Adrenal gland (tissue), 12 donors: ENCODE measurements around the gene KXD1. TPM values are rescaled to one million over a fixed set of nuclear protein-coding genes. Genes with fewer than 3 reads are reported as not detected.

Experiments
- DNase-seq, 7 donors: peaks; one replicate each; pipeline ENCODE4 v3.0.0-alpha.2; 2019 to 2020
- H3K27ac ChIP-seq, 5 donors: fragments of 200-600 bp; sonication (generic) in 4 of 5; 1 replicate in 3 of 5; 2 replicates in 2 of 5; pipeline versions ENCODE4 v1.5.1 to v1.8.0; 2016 to 2020; ENCODE audit warnings: mild to moderate bottlenecking in 1 of 5
- H3K27me3 ChIP-seq: fragments of 200-600 bp; 2 replicates; pipeline ENCODE4 v1.8.0; 2021
- H3K36me3 ChIP-seq, 2 donors: fragments of 200-600 bp; replicated peaks in 1 of 2; 1 replicate in 1 of 2; 2 replicates in 1 of 2; pipeline versions ENCODE4 v1.5.1 to v1.8.0; 2018 to 2022
- H3K4me1 ChIP-seq, 2 donors: fragments of 200-600 bp; replicated peaks in 1 of 2; 1 replicate in 1 of 2; 2 replicates in 1 of 2; pipeline versions ENCODE4 v1.5.1 to v1.8.0; 2018 to 2021
- H3K4me3 ChIP-seq, 4 donors: fragments of 200-600 bp; sonication (generic) in 3 of 4; one replicate each; pipeline ENCODE4 v1.5.1; 2016 to 2018
- H3K9me3 ChIP-seq, 3 donors: fragments of 200-600 bp; sonication (generic) in 1 of 3; replicated peaks in 1 of 3; 1 replicate in 2 of 3; 2 replicates in 1 of 3; pipeline versions ENCODE4 v1.5.1 to v1.8.0; 2016 to 2021
- POLR2A ChIP-seq, 2 donors: fragments of 450-650 bp; IDR thresholded peaks; one replicate each; pipeline ENCODE4 v1.6.1; 2017; ENCODE audit warnings: antibody characterized with exemption in 2 of 2, mild to moderate bottlenecking in 2 of 2, moderate library complexity in 1 of 2
- WGBS, 4 donors: extraction: QIAGEN DNeasy Blood & Tissue Kit in 2 of 4; methylation state at CpG; one replicate each; pipeline versions ENCODE4 v1.1.5 to v1.1.7; 2013 to 2017; 5-methylcytosine and 5-hydroxymethylcytosine counted together
- intact Hi-C, 2 donors: fragments of 100-400 bp; cut with DNase I; formaldehyde crosslinking; loops; one replicate each; pipeline versions ENCODE4 v1.14.1 to v1.15.0; 2022 to 2023
- polyA plus RNA-seq, 3 donors: library from polyadenylated mRNA; stranded (reverse); fragments of 200-250 nt in 2 of 3; fragments of 350-450 nt in 1 of 3; fragmentation: Illumina TruSeq in 1 of 3; extraction: RNeasy Lipid Tissue Mini Kit (QIAGEN cat#74804) in 1 of 3; gene quantifications; one replicate each; pipeline ENCODE4 v1.2.3, GENCODE V29; 2013 to 2014
- total RNA-seq, 9 donors: library from RNA; depleted of rRNA in 4 of 9; stranded (reverse); fragments of >200 nt in 4 of 9; fragments of 120-200 nt in 1 of 9; fragmentation: NEBNext Ultra II Directional in 1 of 9; extraction: Animal tissue kit (Norgen Biotek cat#: 25700) in 1 of 9; gene quantifications; one replicate each; pipeline versions ENCODE4 v1.1.0 to v1.2.4, GENCODE V29; 2013 to 2023
- TF ChIP-seq, protein P1 (sequence below), 6 experiments: fragments of 450-650 bp in 4 of 6; fragments of 200-600 bp in 2 of 6; sonication (generic) in 1 of 6; IDR thresholded peaks; 1 replicate in 5 of 6; 2 replicates in 1 of 6; pipeline versions ENCODE4 v1.5.1 to v1.8.0; 2016 to 2021; ENCODE audit warnings: antibody characterized with exemption in 6 of 6, mild to moderate bottlenecking in 2 of 6, moderate library complexity in 1 of 6
- donor health status: healthy with polysubstance abuse.
- donor health status: Bipolar disorder and iron deficiency.
- donor health status: DM: yes; HTN: yes; CAD: no.
- donor health status: DM: no; HTN: no; CAD: no.
- donor health status: DM: no; HTN: no; CAD: no.
- donor health status: DM: yes; HTN: yes; CAD: no.

KXD1 gene
- total and polyA plus RNA-seq, 12 donors = 57.7 to 165 (median 82.5) TPM

DNA sequence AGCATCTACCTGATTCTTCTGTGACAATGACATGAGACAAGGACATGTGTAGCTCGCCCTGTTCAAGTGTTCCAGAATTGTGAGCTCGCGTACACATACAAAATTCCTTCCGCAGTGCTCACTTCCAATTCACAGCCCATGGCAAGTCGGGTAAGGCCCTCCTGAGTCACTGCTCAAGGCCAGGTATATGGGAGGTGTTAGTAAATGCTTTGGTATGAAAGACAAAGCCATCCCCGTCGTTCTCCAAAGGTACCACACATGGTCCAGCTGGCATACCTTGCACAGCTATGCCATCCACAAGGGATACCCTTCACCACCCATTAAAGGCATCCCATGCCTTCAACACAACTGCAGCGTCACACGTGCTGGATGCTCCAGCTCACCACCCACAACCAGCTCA is 31.4 kb upstream of the KXD1 start:
- WGBS, 4 donors = 73 to 89% (median 81%) methylated on average over 7 to 9 of the region's 9 CpGs
- no peak for TF ChIP-seq POLR2A (IDR thresholded peaks at IDR 0.05)
- TF ChIP-seq, protein P1, sequence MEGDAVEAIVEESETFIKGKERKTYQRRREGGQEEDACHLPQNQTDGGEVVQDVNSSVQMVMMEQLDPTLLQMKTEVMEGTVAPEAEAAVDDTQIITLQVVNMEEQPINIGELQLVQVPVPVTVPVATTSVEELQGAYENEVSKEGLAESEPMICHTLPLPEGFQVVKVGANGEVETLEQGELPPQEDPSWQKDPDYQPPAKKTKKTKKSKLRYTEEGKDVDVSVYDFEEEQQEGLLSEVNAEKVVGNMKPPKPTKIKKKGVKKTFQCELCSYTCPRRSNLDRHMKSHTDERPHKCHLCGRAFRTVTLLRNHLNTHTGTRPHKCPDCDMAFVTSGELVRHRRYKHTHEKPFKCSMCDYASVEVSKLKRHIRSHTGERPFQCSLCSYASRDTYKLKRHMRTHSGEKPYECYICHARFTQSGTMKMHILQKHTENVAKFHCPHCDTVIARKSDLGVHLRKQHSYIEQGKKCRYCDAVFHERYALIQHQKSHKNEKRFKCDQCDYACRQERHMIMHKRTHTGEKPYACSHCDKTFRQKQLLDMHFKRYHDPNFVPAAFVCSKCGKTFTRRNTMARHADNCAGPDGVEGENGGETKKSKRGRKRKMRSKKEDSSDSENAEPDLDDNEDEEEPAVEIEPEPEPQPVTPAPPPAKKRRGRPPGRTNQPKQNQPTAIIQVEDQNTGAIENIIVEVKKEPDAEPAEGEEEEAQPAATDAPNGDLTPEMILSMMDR (IDR thresholded peaks at IDR 0.05) = no peak
- Histone ChIP-seq H3K9me3 (no peaks in the 10 kb centered on the region), H3K4me3 (no peak overlapping the region), H3K27me3 (no peaks in the 10 kb centered on the region), H3K36me3 (peaks cover 0 to 4% of the 10 kb centered on the region in 2 donors), H3K4me1 (peaks cover 0 to 4% of the 10 kb centered on the region in 2 donors), H3K27ac (no peak overlapping the region)
- no peak for DNase-seq
- intact Hi-C loops = no loop called here

DNA sequence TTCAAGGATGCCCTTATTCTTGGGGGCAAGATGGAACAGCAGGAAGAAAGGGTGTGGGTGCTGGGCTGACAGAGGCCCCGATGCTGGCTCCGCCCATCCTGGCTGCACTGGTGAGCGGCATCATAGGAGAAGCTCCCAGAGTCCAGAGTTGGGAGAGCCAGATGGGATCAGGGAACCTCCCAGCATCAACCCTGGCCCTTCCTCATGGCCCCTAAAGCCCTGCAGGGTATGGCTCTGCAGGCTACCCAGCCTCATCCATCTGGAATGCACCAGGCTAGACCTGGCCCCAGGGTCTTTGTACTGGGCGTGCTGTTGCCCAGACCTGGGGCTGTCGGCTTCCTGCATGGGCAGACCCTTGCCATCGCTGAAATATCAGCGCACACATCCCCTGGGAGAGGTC is 27.9 kb upstream of the KXD1 start:
- DNase-seq = no peak
- Histone ChIP-seq H3K27me3 (no peaks in the 10 kb centered on the region), H3K4me3 (no peak overlapping the region), H3K9me3 (no peaks in the 10 kb centered on the region), H3K27ac (no peak overlapping the region), H3K36me3 (peaks cover 0 to 26% of the 10 kb centered on the region in 2 donors), H3K4me1 (no peaks in the 10 kb centered on the region)
- no peak for TF ChIP-seq POLR2A (IDR thresholded peaks at IDR 0.05)
- WGBS, 4 donors = 77 to 100% (median 81%) methylated on average over 2 to 7 of the region's 7 CpGs
- intact Hi-C loops = no loop called here

DNA sequence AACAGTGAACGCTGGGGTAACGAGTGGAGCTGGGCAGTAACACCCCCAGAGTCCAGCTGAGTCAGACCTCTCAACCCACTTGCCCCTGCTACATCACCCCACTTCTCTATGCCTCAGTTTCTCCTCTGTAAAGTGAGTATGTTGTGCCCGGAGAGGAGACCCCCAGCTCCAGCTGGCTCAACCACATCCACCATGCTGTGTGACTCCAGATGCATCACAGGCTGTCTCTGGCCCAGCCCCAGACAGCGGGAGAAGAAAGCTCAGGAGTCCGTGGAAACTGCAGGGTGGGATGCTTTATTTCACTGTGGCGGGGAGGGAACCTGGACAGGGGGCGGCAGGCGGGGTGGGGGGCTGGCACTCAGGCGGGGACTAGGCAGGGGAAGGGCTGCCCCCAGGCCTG is 26.2 kb upstream of the KXD1 start:
- intact Hi-C loops = no loop called here
- Histone ChIP-seq H3K4me3 (no peak overlapping the region), H3K27me3 (no peaks in the 10 kb centered on the region), H3K27ac (no peak overlapping the region), H3K4me1 (no peaks in the 10 kb centered on the region), H3K36me3 (peaks cover 0 to 32% of the 10 kb centered on the region in 2 donors), H3K9me3 (no peaks in the 10 kb centered on the region)
- TF ChIP-seq, protein P1 (IDR thresholded peaks at IDR 0.05) = no peak
- no peak for TF ChIP-seq POLR2A (IDR thresholded peaks at IDR 0.05)
- DNase-seq = no peak
- WGBS, 4 donors = 93 to 96% (median 94%) methylated on average over 6 to 9 of the region's 9 CpGs

DNA sequence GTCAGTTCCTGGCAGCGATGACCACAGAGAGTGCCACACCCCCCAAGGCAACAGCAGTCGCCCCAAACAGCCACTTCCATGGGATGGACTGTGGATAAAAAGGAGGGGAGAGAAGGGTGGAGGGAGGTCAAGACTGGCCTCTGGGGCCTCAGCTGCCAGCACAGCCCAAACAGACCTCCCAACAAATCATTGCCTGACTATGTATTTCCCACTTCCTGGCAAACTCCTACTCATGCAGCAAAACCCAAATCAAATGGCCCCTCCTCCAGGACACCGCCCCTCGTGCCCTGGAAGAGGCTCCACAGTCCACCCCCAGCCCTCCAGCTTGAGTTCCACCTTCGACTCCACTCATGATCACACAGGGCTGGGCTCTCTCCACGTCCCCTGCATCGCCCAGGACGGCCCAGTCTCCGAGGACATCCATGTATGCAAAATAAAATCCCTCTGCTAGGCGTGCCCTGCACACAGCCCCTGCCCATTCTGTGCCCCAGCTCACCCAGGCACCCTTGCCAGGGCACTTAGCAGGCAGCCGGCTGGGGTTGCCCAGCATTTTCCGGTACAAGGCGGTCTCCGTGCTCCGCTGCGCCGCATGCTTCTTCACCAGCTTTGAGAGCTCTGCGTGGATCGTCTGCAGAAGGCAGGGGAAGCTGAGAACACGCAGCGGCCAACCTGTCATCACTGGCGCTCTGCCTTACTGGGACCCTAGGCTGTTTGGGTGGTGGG is 25.3 kb upstream of the KXD1 start:
- no peaks in the 10 kb centered on the region for H3K9me3 ChIP-seq
- H3K27ac ChIP-seq = no peak overlapping the region
- TF ChIP-seq, protein P1 (IDR thresholded peaks at IDR 0.05) = no peak
- no peak for TF ChIP-seq POLR2A (IDR thresholded peaks at IDR 0.05)
- 93 to 97% (median 95%) methylated on average over 10 to 22 of the region's 22 CpGs for whole genome bisulfite sequencing, 4 donors
- no peak for DNase-seq
- intact Hi-C loops = no loop called here
- peaks cover 0 to 41% of the 10 kb centered on the region in 2 donors for H3K36me3 ChIP-seq
- no peak overlapping the region for H3K4me3 ChIP-seq
- no peaks in the 10 kb centered on the region for H3K4me1 ChIP-seq
- H3K27me3 ChIP-seq = no peaks in the 10 kb centered on the region

DNA sequence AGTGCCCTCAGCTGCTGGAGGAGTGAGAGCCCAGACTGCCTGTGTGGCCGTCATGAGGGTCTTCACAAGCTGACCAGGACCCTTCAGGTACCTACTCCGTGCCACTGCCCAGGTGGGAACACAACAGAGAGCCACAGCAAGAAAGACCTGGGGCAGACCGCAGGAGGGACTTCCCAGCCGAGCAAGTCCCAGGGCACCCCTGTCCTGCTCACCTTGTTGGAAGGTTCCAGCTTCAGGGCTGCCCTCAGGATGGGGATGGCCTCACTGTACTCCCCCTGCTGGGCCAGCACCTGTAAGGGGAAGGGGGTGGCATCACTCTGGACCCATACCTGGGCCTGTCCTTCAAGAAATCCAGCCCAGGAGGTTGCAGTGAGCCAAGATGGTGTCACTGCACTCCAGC is 24.6 kb upstream of the KXD1 start:
- Histone ChIP-seq H3K36me3 (peaks cover 0 to 48% of the 10 kb centered on the region in 2 donors), H3K4me3 (no peak overlapping the region), H3K9me3 (no peaks in the 10 kb centered on the region), H3K27ac (no peak overlapping the region), H3K27me3 (no peaks in the 10 kb centered on the region), H3K4me1 (no peaks in the 10 kb centered on the region)
- intact Hi-C loops = no loop called here
- WGBS, 4 donors = 94 to 100% (median 94%) methylated on average over 1 to 4 of the region's 4 CpGs; no CpG with 5 or more reads in 1 of the 4 donors
- TF ChIP-seq POLR2A (IDR thresholded peaks at IDR 0.05) = no peak
- TF ChIP-seq, protein P1 (IDR thresholded peaks at IDR 0.05) = no peak
- no peak for DNase-seq
